Loucy (cell line): Measurements from ENCODE around the gene CREB3L2.

Experiments used
- H2AFZ ChIP-seq: fragments of 200-600 bp; sonication (generic); 2 replicates; pipeline ENCODE4 v1.6.0; 2016; ENCODE audit warnings: antibody characterized with exemption, mild to moderate bottlenecking, low read length, moderate library complexity
- H3F3A ChIP-seq: fragments of 200-600 bp; 2 replicates; pipeline ENCODE4 v1.6.0; 2016; ENCODE audit warnings: antibody characterized with exemption, low read depth, mild to moderate bottlenecking
- H3K27me3 ChIP-seq: fragments of 200-600 bp; sonication (generic); 2 replicates; pipeline ENCODE4 v1.6.1; 2014; ENCODE audit warnings: low read length, mild to moderate bottlenecking; ENCODE audit not compliant: insufficient read depth, poor library complexity, severe bottlenecking
- H3K36me3 ChIP-seq: fragments of 200-600 bp; sonication (generic); 2 replicates; pipeline ENCODE4 v1.6.1; 2016; ENCODE audit warnings: low read length; ENCODE audit not compliant: insufficient read depth
- H3K4me1 ChIP-seq: fragments of 200-600 bp; sonication (generic); 2 replicates; pipeline ENCODE4 v1.5.1; 2014; ENCODE audit warnings: low read length, mild to moderate bottlenecking; ENCODE audit not compliant: insufficient read depth, poor library complexity, severe bottlenecking
- H3K4me2 ChIP-seq: fragments of 200-600 bp; sonication (generic); 2 replicates; pipeline ENCODE4 v1.6.0; 2014; ENCODE audit warnings: antibody characterized with exemption, low read length, low read depth, mild to moderate bottlenecking; ENCODE audit not compliant: poor library complexity, severe bottlenecking
- H3K4me3 ChIP-seq: fragments of 200-600 bp; sonication (generic); 2 replicates; pipeline ENCODE4 v1.5.1; 2014; ENCODE audit warnings: low read length, mild to moderate bottlenecking, mixed read lengths; ENCODE audit not compliant: poor library complexity, severe bottlenecking
- H3K79me2 ChIP-seq: fragments of 200-600 bp; sonication (generic); 2 replicates; pipeline ENCODE4 v1.6.1; 2014; ENCODE audit warnings: low read length; ENCODE audit not compliant: insufficient read depth
- H3K9ac ChIP-seq: fragments of 200-600 bp; sonication (generic); 2 replicates; pipeline ENCODE4 v1.6.0; 2014; ENCODE audit warnings: mild to moderate bottlenecking, low read depth, low read length, moderate library complexity; ENCODE audit not compliant: poor library complexity, severe bottlenecking
- H3K9me2 ChIP-seq: fragments of 200-600 bp; sonication (generic); replicated peaks from 2 replicates; pipeline ENCODE4 v1.6.1; 2016; ENCODE audit warnings: low read depth, low read length, mixed read lengths
- H3K9me3 ChIP-seq: fragments of 200-600 bp; sonication (generic); 2 replicates; pipeline ENCODE4 v1.6.1; 2014; ENCODE audit warnings: mild to moderate bottlenecking, antibody characterized with exemption, low read length, low read depth; ENCODE audit not compliant: insufficient read depth
- H4K20me1 ChIP-seq: fragments of 200-600 bp; sonication (generic); 2 replicates; pipeline ENCODE4 v1.6.0; 2014; ENCODE audit warnings: antibody characterized with exemption, low read length, mild to moderate bottlenecking; ENCODE audit not compliant: insufficient read depth, poor library complexity, severe bottlenecking
- CTCF ChIP-seq: fragments of 200-600 bp; sonication (generic); conservative IDR thresholded peaks from 2 replicates; pipeline ENCODE4 v1.5.1; 2014; ENCODE audit warnings: mild to moderate bottlenecking, antibody characterized with exemption, low read length
- EZH2phosphoT487 ChIP-seq: fragments of 200-600 bp; IDR thresholded peaks from 2 replicates; pipeline ENCODE4 v1.6.1; 2018; ENCODE audit warnings: antibody characterized with exemption, mild to moderate bottlenecking, moderate library complexity, borderline replicate concordance

The CREB3L2 gene

GRCh38 chr7:138004936-138005335 lies 3.0 kb upstream of the CREB3L2 start:
- TF ChIP-seq EZH2phosphoT487 (no peak), CTCF (no peak)
- H2AFZ ChIP-seq, result peak overlapping the region; percentile 74
- no peak overlapping the region for H3K4me3 ChIP-seq
- no peaks in the 10 kb centered on the region for H3K9me3 ChIP-seq
- no peak overlapping the region for H3K9ac ChIP-seq
- H3K79me2 ChIP-seq, result peaks cover 19% of the 10 kb centered on the region
- H3F3A ChIP-seq, result peaks cover 4% of the 10 kb centered on the region; the same call in 1 of the 2 replicates
- no peaks in the 10 kb centered on the region for H3K36me3 ChIP-seq
- H3K4me1 ChIP-seq, result peaks cover 15% of the 10 kb centered on the region
- H3K4me2 ChIP-seq, result no peak overlapping the region
- no peaks in the 10 kb centered on the region for H3K27me3 ChIP-seq
- no peaks in the 10 kb centered on the region for H4K20me1 ChIP-seq
- H3K9me2 ChIP-seq, result no peaks in the 10 kb centered on the region

- Histone ChIP-seq H3K4me3 (no peak overlapping the region), H3K9ac (no peak overlapping the region), H3K36me3 (no peaks in the 10 kb centered on the region), H3K27me3 (no peaks in the 10 kb centered on the region), H3F3A (peaks cover 10% of the 10 kb centered on the region; the same call in 1 of the 2 replicates), H3K9me2 (no peaks in the 10 kb centered on the region), H4K20me1 (peaks cover 5% of the 10 kb centered on the region), H3K4me2 (no peak overlapping the region), H3K4me1 (peaks cover 24% of the 10 kb centered on the region), H3K79me2 (peaks cover 28% of the 10 kb centered on the region), H2AFZ (peak overlapping the region; percentile 74), H3K9me3 (no peaks in the 10 kb centered on the region)
- TF ChIP-seq CTCF, result no peak
- TF ChIP-seq EZH2phosphoT487, result no peak
Observed at GRCh38 chr7:138004046-138004445, 2.2 kb upstream of the CREB3L2 start.

GRCh38 chr7:138002828-138003189 lies 923 bp upstream of the CREB3L2 start:
- Histone ChIP-seq H3K36me3 (no peaks in the 10 kb centered on the region), H3K9ac (peak overlapping the region; percentile 52), H3K4me3 (peak overlapping the region; percentile 61), H4K20me1 (peaks cover 5% of the 10 kb centered on the region), H3K79me2 (peaks cover 40% of the 10 kb centered on the region), H3K9me3 (no peaks in the 10 kb centered on the region), H3K27me3 (no peaks in the 10 kb centered on the region), H2AFZ (peak overlapping the region; percentile 86), H3K9me2 (no peaks in the 10 kb centered on the region), H3K4me1 (peaks cover 36% of the 10 kb centered on the region), H3F3A (peaks cover 15% of the 10 kb centered on the region; the same call in 1 of the 2 replicates), H3K4me2 (peak overlapping the region; percentile 68)
- no peak for TF ChIP-seq CTCF
- no peak for TF ChIP-seq EZH2phosphoT487
